HL-60 (cell line): ENCODE results near the gene CNTRL.

Experiments used
- DNase-seq, 2 experiments: peaks; one replicate each; pipeline ENCODE4 v3.0.0-alpha.2; 2010 to 2020; ENCODE audit warnings: low read depth in 1 of 2, low spot score in 1 of 2
- H3K27ac ChIP-seq: fragments of 250-450 bp; sonication (Bioruptor Pico); replicated peaks from 2 replicates; pipeline ENCODE4 v1.5.1; 2020; ENCODE audit warnings: mild to moderate bottlenecking, moderate library complexity
- H3K27me3 ChIP-seq: fragments of 250-450 bp; sonication (Bioruptor Pico); 2 replicates; pipeline ENCODE4 v1.5.1; 2021; ENCODE audit warnings: mild to moderate bottlenecking, moderate library complexity; ENCODE audit not compliant: insufficient read depth, poor library complexity, severe bottlenecking
- H3K4me3 ChIP-seq: replicated peaks from 2 replicates; pipeline ENCODE4 v1.5.1; 2011; ENCODE audit warnings: mild to moderate bottlenecking, control low read depth, low read length; ENCODE audit not compliant: insufficient read depth
- CTCF ChIP-seq: IDR thresholded peaks from one replicate; pipeline ENCODE4 v1.5.1; 2011; ENCODE audit warnings: low read length, control low read depth, inconsistent platforms; ENCODE audit not compliant: insufficient read depth
- GABPA ChIP-seq: IDR thresholded peaks from 2 replicates; pipeline ENCODE4 v1.6.1; 2012; ENCODE audit warnings: low read depth
- POLR2AphosphoS5 ChIP-seq: IDR thresholded peaks from 2 replicates; pipeline ENCODE4 v1.6.1; 2012; ENCODE audit warnings: low read depth
- REST ChIP-seq: IDR thresholded peaks from 2 replicates; pipeline ENCODE4 v1.6.1; 2012; ENCODE audit warnings: low read depth; ENCODE audit not compliant: insufficient replicate concordance
- SPI1 ChIP-seq: IDR thresholded peaks from 2 replicates; pipeline ENCODE4 v1.6.1; 2012; ENCODE audit warnings: low read depth, mild to moderate bottlenecking, borderline replicate concordance

CNTRL gene

DNA sequence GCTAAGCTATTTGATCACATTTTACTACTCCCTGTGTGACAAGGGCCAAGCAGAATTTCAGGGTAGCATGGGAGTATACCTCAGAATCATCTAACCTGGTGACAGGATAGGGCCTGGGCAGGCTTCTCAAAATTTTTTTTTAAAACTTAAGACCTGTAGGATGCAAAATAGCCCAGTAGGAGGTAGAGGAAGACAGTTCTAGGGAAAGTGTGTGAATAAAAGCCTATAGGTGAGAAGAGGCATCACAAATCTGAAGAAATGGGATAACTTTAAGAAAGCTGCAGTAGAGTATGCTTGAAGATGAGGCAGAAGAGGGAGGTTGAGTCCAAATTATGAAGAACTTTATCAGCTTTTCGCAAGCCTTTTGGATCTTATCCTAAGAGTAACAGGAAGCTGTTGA lies 32.3 kb downstream of the CNTRL start:
- H3K27ac ChIP-seq: peak overlapping the region; percentile 81
- H3K27me3 ChIP-seq: no peaks in the 10 kb centered on the region
- TF ChIP-seq POLR2AphosphoS5 (no peak), CTCF (no peak), SPI1 (no peak), REST (no peak), GABPA (no peak)
- peak in 1 of 2 experiments; percentile 13 for DNase-seq
- H3K4me3 ChIP-seq: no peak overlapping the region

DNA sequence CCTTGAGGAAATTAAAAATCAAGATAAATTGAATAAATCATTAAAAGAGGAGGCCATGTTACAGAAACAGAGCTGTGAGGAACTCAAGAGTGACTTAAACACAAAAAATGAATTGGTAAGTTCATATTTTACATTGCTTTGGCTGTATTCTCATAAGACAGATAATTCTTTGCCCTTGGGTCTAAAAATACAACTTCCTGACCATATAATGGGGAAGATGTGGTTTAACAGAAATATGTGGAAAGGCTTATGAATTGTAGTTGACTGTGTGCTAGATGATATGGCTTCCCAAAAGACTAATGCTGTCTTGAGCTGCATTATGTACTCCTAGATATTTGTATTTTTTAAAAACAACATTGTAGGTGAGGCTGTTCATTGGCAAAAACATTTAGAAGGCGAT lies 33.1 kb downstream of the CNTRL start:
- peak in 1 of 2 experiments; percentile 14 for DNase-seq
- no peak for TF ChIP-seq CTCF
- no peak for TF ChIP-seq POLR2AphosphoS5
- TF ChIP-seq REST: no peak
- TF ChIP-seq SPI1: peak; percentile 23; the same call in 1 of the 2 replicates
- TF ChIP-seq GABPA: no peak
- Histone ChIP-seq H3K27me3 (no peaks in the 10 kb centered on the region), H3K27ac (peak overlapping the region; percentile 81), H3K4me3 (no peak overlapping the region)

DNA sequence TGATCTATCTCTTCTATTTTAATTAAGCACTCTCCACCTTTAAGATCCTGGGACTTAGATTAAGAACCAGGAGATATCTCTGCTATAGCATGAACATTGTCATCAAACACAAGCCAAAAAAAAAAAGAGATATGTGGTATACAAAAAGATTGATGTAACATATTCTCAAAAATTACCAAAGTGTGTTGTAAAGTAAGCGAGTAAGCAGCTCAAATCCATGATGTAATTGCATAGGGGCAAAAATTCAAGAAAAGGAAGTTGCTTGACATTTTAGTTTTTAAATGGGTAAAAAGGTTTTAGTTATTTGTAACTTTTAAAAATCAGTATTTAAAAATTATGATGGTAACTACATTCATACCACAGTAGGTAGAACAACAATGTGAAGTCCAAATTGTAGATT lies 40.7 kb downstream of the CNTRL start:
- TF ChIP-seq CTCF: no peak
- TF ChIP-seq REST: no peak
- TF ChIP-seq POLR2AphosphoS5: no peak

More for the DNA sequence above, 40.7 kb downstream of the CNTRL start:
- no peak overlapping the region for H3K4me3 ChIP-seq
- DNase-seq: peak in 1 of 2 experiments; percentile 44
- H3K27ac ChIP-seq: peak overlapping the region; percentile 43
- no peaks in the 10 kb centered on the region for H3K27me3 ChIP-seq
